K562 (cell line): Measurements from ENCODE around the gene SORCS2. TPM values are rescaled to one million over a fixed set of nuclear protein-coding genes. Genes with fewer than 3 reads are reported as not detected.

Experiments
- ATAC-seq: fragments of 200-7000 bp; cut with Tn5 transposase; 3 replicates; pipeline ENCODE4 v1.9.1; 2020; ENCODE audit warnings: moderate library complexity
- BruUV-seq: library from RNA; stranded (reverse); fragments of 400-500 nt; replicated peaks from 2 replicates; lab custom pipeline; 2021; lab: Mats Ljungman, UMichigan
- CTCF ChIA-PET: fragments of 300-600 bp; formaldehyde crosslinking; extraction: SDS; loops from one replicate; lab custom pipeline; 2021; ENCODE audit warnings: low intra/inter-chr PET ratio; lab: Yijun Ruan, JAX
- POLR2A ChIA-PET: fragments of 300-600, 350-650 bp; sonication (Branson Sonifier 250); formaldehyde crosslinking; extraction: SDS; loops from one replicate; lab custom pipeline; 2021; ENCODE audit warnings: antibody characterized with exemption, inconsistent platforms; lab: Yijun Ruan, JAX
- DNase-seq, 4 experiments: peaks; one replicate each; pipeline versions ENCODE4 v3.0.0 to v3.0.0-alpha.2; 2011 to 2018; ENCODE audit warnings: low spot score in 3 of 4, mixed read lengths in 3 of 4; ENCODE audit errors: extremely low read depth in 1 of 4
- FAIRE-seq: peaks from 2 replicates; lab custom pipeline; 2011; peaks lifted over from hg19 to GRCh38; lab: Jason Lieb, UNC
- H2AFZ ChIP-seq: 2 replicates; pipeline ENCODE4 v1.6.0; 2011; ENCODE audit warnings: low read depth, low read length, control low read depth, inconsistent platforms
- H3K27ac ChIP-seq: fragments of 200-600 bp; 3 replicates; pipeline ENCODE4 v1.8.0; 2011; ENCODE audit warnings: low read depth, mild to moderate bottlenecking, control low read depth, inconsistent platforms, low read length, moderate library complexity, mixed read lengths; ENCODE audit errors: extremely low read depth
- H3K27me3 ChIP-seq, 2 experiments: fragments of 300-600 bp in 1 of 2; 2 replicates in 1 of 2; 3 replicates in 1 of 2; pipeline versions ENCODE4 v1.6.0 to v1.8.0; 2011; ENCODE audit warnings: inconsistent platforms in 2 of 2, low read length in 2 of 2, mild to moderate bottlenecking in 1 of 2, mixed read lengths in 1 of 2, moderate library complexity in 1 of 2; ENCODE audit not compliant: control insufficient read depth in 2 of 2, insufficient read depth in 2 of 2
- H3K36me3 ChIP-seq: fragments of 300-600 bp; 3 replicates; pipeline ENCODE4 v1.8.0; 2011; ENCODE audit warnings: mild to moderate bottlenecking, low read length, inconsistent platforms; ENCODE audit not compliant: control insufficient read depth, insufficient read depth
- H3K4me1 ChIP-seq, 2 experiments: fragments of 200-600 bp in 1 of 2; replicated peaks in 1 of 2; 2 replicates in 1 of 2; 3 replicates in 1 of 2; pipeline versions ENCODE4 v1.5.1 to v1.8.0; 2011; ENCODE audit warnings: inconsistent platforms in 2 of 2, low read length in 2 of 2, mild to moderate bottlenecking in 1 of 2, mixed read lengths in 1 of 2, moderate library complexity in 1 of 2; ENCODE audit not compliant: control insufficient read depth in 2 of 2, insufficient read depth in 2 of 2
- H3K4me2 ChIP-seq: 2 replicates; pipeline ENCODE4 v1.6.1; 2011; ENCODE audit warnings: low read length, control low read depth, inconsistent platforms, mixed read lengths; ENCODE audit not compliant: insufficient read depth
- H3K4me3 ChIP-seq: fragments of 200-600 bp; sonication (generic), shearing (Covaris generic); 2 replicates; pipeline ENCODE4 v1.5.1; 2016; ENCODE audit warnings: control low read depth, inconsistent platforms
- H3K79me2 ChIP-seq: fragments of 200-600 bp; 3 replicates; pipeline ENCODE4 v1.8.0; 2011; ENCODE audit warnings: low read length, inconsistent platforms; ENCODE audit not compliant: control insufficient read depth, insufficient read depth
- H3K9ac ChIP-seq, 2 experiments: 2 replicates each; pipeline versions ENCODE4 v1.6.0 to v1.6.1; 2011; ENCODE audit warnings: low read depth in 2 of 2, low read length in 2 of 2, control low read depth in 1 of 2, inconsistent platforms in 1 of 2, mild to moderate bottlenecking in 1 of 2, mixed read lengths in 1 of 2; ENCODE audit not compliant: insufficient read depth in 1 of 2
- H3K9me1 ChIP-seq: one replicate; pipeline ENCODE4 v1.6.0; 2011; ENCODE audit warnings: inconsistent platforms, mild to moderate bottlenecking, low read length, moderate library complexity; ENCODE audit not compliant: control insufficient read depth, insufficient read depth
- H3K9me3 ChIP-seq: replicated peaks from 2 replicates; pipeline ENCODE4 v1.5.1; 2011; ENCODE audit warnings: low read depth, low read length, inconsistent platforms; ENCODE audit not compliant: control insufficient read depth, insufficient read depth
- H4K20me1 ChIP-seq: replicated peaks from 2 replicates; pipeline ENCODE4 v1.6.1; 2011; ENCODE audit warnings: low read length, inconsistent platforms, mixed read lengths; ENCODE audit not compliant: control insufficient read depth, insufficient read depth
- E2F5 ChIP-seq: sonication (generic); formaldehyde crosslinking; IDR thresholded peaks from 2 replicates; pipeline ENCODE4 v1.8.0; 2022; ENCODE audit warnings: mild to moderate bottlenecking, missing genetic modification reagents
- FIP1L1 ChIP-seq: fragments of 200-400 bp; formaldehyde crosslinking; IDR thresholded peaks from 2 replicates; pipeline ENCODE4 v1.6.1; 2018; ENCODE audit warnings: mild to moderate bottlenecking, low read depth, low read length; ENCODE audit not compliant: poor library complexity, severe bottlenecking
- PHF21A ChIP-seq: fragments of 450-650 bp; IDR thresholded peaks from 2 replicates; pipeline ENCODE4 v1.6.1; 2017; ENCODE audit warnings: low read depth, borderline replicate concordance
- RUNX1 ChIP-seq: sonication (generic); IDR thresholded peaks from 2 replicates; pipeline ENCODE4 v1.6.1; 2016; ENCODE audit warnings: antibody characterized with exemption, low read depth
- ZNF586 ChIP-seq: fragments of 450-650 bp; formaldehyde crosslinking; conservative IDR thresholded peaks from 2 replicates; pipeline ENCODE4 v1.4.0; 2020; ENCODE audit warnings: mild to moderate bottlenecking, moderate library complexity
- WGBS: fragments of 100-300 bp; shearing (Covaris generic); methylation state at CpG from one replicate; pipeline ENCODE4 v1.1.6; 2016; ENCODE audit warnings: low coverage, mixed read lengths; ENCODE audit not compliant: insufficient coverage; ENCODE audit errors: missing lambda C conversion rate; 5-methylcytosine and 5-hydroxymethylcytosine counted together
- in situ Hi-C: fragments of 300-500 bp; cut with MboI; formaldehyde crosslinking; loops from 4 replicates; pipeline ENCODE4 v1.15.0; 2018; ENCODE audit warnings: inconsistent platforms, mixed read lengths
- intact Hi-C: fragments of 100-400 bp; cut with micrococcal nuclease; formaldehyde crosslinking; loops from 2 replicates; pipeline ENCODE4 v1.14.2; 2022
- polyA plus RNA-seq, 8 experiments: library from polyadenylated mRNA; depleted of rRNA in 4 of 8; stranded (reverse) in 5 of 8; unstranded in 3 of 8; fragments of >200 nt; fragmentation: Nextera tagmentation in 2 of 8; fragmentation: Illumina TruSeq in 1 of 8; extraction: Ambion mirVana in 2 of 8; extraction: Trizol in 1 of 8; gene quantifications; 2 replicates each; pipeline versions ENCODE4 v1.2.1 to v1.2.3, GENCODE V29; 2011 to 2014; ENCODE audit warnings: inconsistent platforms in 1 of 8, missing spikeins in 1 of 8
- total RNA-seq, 7 experiments: library from RNA; depleted of rRNA in 6 of 7; stranded (reverse); fragments of >200 nt in 6 of 7; fragmentation: Illumina TruSeq in 2 of 7; extraction: Trizol in 2 of 7; gene quantifications; 2 replicates each; pipeline versions ENCODE4 v1.2.1 to v1.2.3, GENCODE V29; 2011 to 2021; ENCODE audit warnings: low replicate concordance in 1 of 7

SORCS2 gene
- total and polyA plus RNA-seq, 9 of the 15 experiments (the other 6 are each of a cell fraction or from before 2014, with no cell fraction given), result not detected

- no peak overlapping the region for H2AFZ ChIP-seq
- TF ChIP-seq ZNF586 (CRISPR knock-in tag), result no peak
- H3K27me3 ChIP-seq, result peaks cover 0 to 28% of the 10 kb centered on the region in 2 experiments; a peak in 3 of 5 replicates
- no peaks in the 10 kb centered on the region for H3K36me3 ChIP-seq
- POLR2A ChIA-PET, result interaction anchor here (0.6 kb wide), 1 partner anchor 32 kb away, joined by 3 read pairs; no protein-coding TSS in a partner anchor
- no peaks in the 10 kb centered on the region for H3K9me3 ChIP-seq
- no peaks in the 10 kb centered on the region for H3K4me1 ChIP-seq
- no peak for FAIRE-seq
- WGBS, result 0% methylated on average over 10 of the region's 10 CpGs
- CTCF ChIA-PET, result no interaction called here
- DNase-seq, result no peak
- no peak for ATAC-seq
- BruUV-seq, result no TSS peak
- H3K4me2 ChIP-seq, result no peak overlapping the region
- H3K79me2 ChIP-seq, result no peaks in the 10 kb centered on the region
- no peak overlapping the region for H3K9ac ChIP-seq
- H3K4me3 ChIP-seq, result no peak overlapping the region
- H3K27ac ChIP-seq, result no peak overlapping the region
- in situ Hi-C loops (no loop called here), intact Hi-C loops (no loop called here)
- H4K20me1 ChIP-seq, result no peaks in the 10 kb centered on the region
- no peaks in the 10 kb centered on the region for H3K9me1 ChIP-seq
Measured at GRCh38 chr4:7699825-7700224, 507.5 kb downstream of the SORCS2 start.

- H3K79me2 ChIP-seq, result no peaks in the 10 kb centered on the region
- peaks cover 0 to 28% of the 10 kb centered on the region in 2 experiments; a peak in 3 of 5 replicates for H3K27me3 ChIP-seq
- H3K9me1 ChIP-seq, result no peaks in the 10 kb centered on the region
- no peaks in the 10 kb centered on the region for H3K36me3 ChIP-seq
- H3K4me1 ChIP-seq, result no peaks in the 10 kb centered on the region
- no peak overlapping the region for H3K27ac ChIP-seq
- ATAC-seq (no peak), DNase-seq (no peak), FAIRE-seq (no peak)
- H3K4me3 ChIP-seq, result no peak overlapping the region
- BruUV-seq, result no TSS peak
- no peak overlapping the region for H3K4me2 ChIP-seq
- H3K9ac ChIP-seq, result no peak overlapping the region
- H4K20me1 ChIP-seq, result no peaks in the 10 kb centered on the region
- in situ Hi-C loops (no loop called here), intact Hi-C loops (no loop called here)
- TF ChIP-seq RUNX1, result no peak
- no peak for TF ChIP-seq PHF21A
- TF ChIP-seq FIP1L1, result no peak
- no peak for TF ChIP-seq E2F5 (CRISPR knock-in tag)
- ChIA-PET CTCF (no interaction called here), POLR2A (no interaction called here)
- H2AFZ ChIP-seq, result no peak overlapping the region
- 1% methylated on average over 9 of the region's 9 CpGs for WGBS
- H3K9me3 ChIP-seq, result no peaks in the 10 kb centered on the region
Measured at GRCh38 chr4:7700665-7701064, 508.3 kb downstream of the SORCS2 start.
